ENCODE results near the gene SLC24A5.

SLC24A5 gene

GRCh38 chr15:48120745-48121144 lies at the start of gene SLC24A5:
Gene SLC24A5, plus strand, starts transcription at chr15:48120990. Its CDS starts 55 bp downstream, at chr15:48121045.
- H3K4me3 ChIP-seq (ENCODE audit: low read depth, low read length) = no peak within 1 kb of the TSS
- no peak for TF ChIP-seq CTCF (IDR thresholded peaks at IDR 0.05; ENCODE audit: low read depth, low read length, missing control alignments)
- in situ Hi-C loops (cut with HindIII; ENCODE audit: low sequenced_read_pairs) = no loop called here
- no peak for DNase-seq (ENCODE audit: low read depth)

DNA sequence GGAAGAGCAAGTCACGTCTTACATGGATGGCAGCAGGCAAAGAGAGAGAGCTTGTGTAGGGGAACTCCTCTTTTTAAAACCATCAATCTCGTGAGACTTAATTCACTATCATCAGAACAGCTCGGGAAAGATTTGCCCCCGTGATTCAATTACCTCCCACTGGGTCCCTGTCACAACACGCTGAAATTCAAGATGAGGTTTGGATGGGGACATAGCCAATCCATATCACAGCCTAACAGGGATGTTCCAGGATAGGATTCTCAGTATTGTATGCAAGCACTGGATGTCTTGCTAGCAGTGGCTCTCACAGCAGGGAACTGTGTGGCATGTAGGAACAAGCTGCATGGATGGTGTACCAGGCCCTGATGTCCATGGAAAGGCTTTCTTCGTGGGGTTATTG lies 47.8 kb upstream of the SLC24A5 start:
- in situ Hi-C loops (cut with HindIII; ENCODE audit: low sequenced_read_pairs) = no loop called here
- DNase-seq (ENCODE audit: low read depth) = no peak
- no peak overlapping the region for H3K4me3 ChIP-seq (ENCODE audit: low read depth, low read length)
- no peak for TF ChIP-seq CTCF (IDR thresholded peaks at IDR 0.05; ENCODE audit: low read depth, low read length, missing control alignments)

DNA sequence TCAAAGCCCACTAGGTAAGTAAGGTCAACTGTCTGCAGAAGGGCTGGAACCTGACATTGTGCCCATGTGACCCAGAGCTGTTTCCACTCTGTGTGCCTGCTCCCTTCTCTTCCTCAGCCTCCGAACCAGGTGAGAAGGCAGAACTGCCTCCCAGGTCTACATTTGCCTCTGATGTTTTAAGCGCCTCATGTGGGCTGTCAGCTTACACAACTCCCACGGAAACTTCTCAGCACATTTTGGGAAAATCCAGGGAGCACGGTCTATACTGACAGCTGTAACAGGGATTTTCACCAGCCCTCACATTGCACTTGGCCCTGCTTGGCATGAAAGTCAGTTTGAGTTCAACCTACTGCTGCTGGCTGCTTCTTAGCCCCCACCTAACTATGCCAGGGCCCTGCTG lies 46.9 kb upstream of the SLC24A5 start:
- in situ Hi-C loops (cut with HindIII; ENCODE audit: low sequenced_read_pairs) = no loop called here
- H3K4me3 ChIP-seq (ENCODE audit: low read depth, low read length) = no peak overlapping the region
- no peak for TF ChIP-seq CTCF (IDR thresholded peaks at IDR 0.05; ENCODE audit: low read depth, low read length, missing control alignments)
- no peak for DNase-seq (ENCODE audit: low read depth)

DNA sequence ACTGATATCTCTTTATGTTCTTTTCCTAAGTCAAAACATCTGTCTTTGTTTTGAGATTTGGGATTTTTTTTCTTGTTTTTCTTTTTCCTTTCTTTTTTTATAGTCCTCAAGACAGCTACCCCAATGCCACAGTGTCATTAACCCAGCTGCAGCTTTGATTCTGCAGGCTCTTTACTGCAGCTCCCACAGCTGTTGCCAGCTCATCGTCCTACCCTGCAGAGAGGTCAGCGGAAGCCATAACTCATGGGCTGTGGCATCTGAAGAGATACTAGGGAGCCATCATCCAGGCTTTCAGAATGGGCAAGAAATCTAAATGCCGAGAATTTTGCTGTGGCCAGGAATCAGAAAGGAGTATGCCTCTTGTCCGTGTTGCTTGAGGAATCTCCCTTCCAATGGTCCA lies 44.3 kb upstream of the SLC24A5 start:
- no peak for TF ChIP-seq CTCF (IDR thresholded peaks at IDR 0.05; ENCODE audit: low read depth, low read length, missing control alignments)
- H3K4me3 ChIP-seq (ENCODE audit: low read depth, low read length) = no peak overlapping the region
- DNase-seq (ENCODE audit: low read depth) = no peak
- in situ Hi-C loops (cut with HindIII; ENCODE audit: low sequenced_read_pairs) = no loop called here

- H3K4me3 ChIP-seq (ENCODE audit: low read depth, low read length) = no peak overlapping the region
- in situ Hi-C loops (cut with HindIII; ENCODE audit: low sequenced_read_pairs) = no loop called here
- no peak for TF ChIP-seq CTCF (IDR thresholded peaks at IDR 0.05; ENCODE audit: low read depth, low read length, missing control alignments)
- no peak for DNase-seq (ENCODE audit: low read depth)
Observed at GRCh38 chr15:48077616-48078184, 43.1 kb upstream of the SLC24A5 start.

- in situ Hi-C loops (cut with HindIII; ENCODE audit: low sequenced_read_pairs) = no loop called here
- H3K4me3 ChIP-seq (ENCODE audit: low read depth, low read length) = no peak overlapping the region
- DNase-seq (ENCODE audit: low read depth) = peak; percentile 59
- TF ChIP-seq CTCF (IDR thresholded peaks at IDR 0.05; ENCODE audit: low read depth, low read length, missing control alignments) = peak; percentile 78
Observed at GRCh38 chr15:48084759-48085590, 35.8 kb upstream of the SLC24A5 start.
